HCEC 1CT (cell line): ENCODE data around the gene KRT7.

ENCODE experiments used
- DNase-seq: peaks from one replicate; pipeline ENCODE4 v3.0.0-alpha.2; 2017

KRT7 gene

DNA sequence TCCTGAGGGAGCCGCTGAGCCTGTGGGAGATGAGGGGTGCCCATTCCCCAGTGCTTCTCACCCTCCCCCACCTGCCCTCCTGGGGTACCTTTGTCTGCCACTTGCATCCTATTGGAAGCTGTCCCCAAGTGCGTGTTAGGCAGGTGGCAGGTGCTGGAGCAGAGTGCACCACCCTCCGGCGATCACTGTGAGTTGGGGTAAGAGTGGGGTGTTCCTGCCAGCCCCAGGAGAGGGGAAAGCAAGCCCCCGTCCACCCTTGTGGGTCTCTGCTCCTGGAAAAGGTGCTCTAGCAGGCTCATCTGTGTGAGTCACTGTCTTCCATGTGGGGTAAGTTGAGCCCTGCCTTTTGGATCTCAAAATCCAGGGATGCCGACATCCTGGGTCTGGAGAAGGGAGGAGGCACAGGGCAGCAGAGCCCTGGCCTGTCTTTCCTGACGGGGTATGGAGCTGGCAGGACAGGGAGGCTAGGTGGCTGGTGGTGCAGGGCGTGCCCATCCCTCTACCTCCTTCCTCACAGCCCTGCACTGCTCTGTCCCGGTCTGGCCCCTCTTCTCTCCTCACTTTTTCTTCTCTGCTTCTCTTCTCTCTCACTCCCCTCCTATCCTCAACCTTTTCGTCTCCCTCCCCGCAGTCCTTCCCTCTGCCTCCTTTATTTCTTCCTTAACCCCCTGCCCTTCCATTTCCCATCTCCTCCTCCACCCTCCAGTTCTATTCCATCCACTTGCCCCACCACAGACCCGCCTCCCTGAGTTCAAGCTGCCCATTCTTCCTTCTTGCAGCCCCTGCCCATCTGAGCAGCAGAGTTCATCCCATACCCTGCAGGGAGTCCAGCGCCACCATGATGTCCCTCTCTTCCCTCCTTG, 20.1 kb upstream of the KRT7 start:
- DNase-seq, result no peak

DNA sequence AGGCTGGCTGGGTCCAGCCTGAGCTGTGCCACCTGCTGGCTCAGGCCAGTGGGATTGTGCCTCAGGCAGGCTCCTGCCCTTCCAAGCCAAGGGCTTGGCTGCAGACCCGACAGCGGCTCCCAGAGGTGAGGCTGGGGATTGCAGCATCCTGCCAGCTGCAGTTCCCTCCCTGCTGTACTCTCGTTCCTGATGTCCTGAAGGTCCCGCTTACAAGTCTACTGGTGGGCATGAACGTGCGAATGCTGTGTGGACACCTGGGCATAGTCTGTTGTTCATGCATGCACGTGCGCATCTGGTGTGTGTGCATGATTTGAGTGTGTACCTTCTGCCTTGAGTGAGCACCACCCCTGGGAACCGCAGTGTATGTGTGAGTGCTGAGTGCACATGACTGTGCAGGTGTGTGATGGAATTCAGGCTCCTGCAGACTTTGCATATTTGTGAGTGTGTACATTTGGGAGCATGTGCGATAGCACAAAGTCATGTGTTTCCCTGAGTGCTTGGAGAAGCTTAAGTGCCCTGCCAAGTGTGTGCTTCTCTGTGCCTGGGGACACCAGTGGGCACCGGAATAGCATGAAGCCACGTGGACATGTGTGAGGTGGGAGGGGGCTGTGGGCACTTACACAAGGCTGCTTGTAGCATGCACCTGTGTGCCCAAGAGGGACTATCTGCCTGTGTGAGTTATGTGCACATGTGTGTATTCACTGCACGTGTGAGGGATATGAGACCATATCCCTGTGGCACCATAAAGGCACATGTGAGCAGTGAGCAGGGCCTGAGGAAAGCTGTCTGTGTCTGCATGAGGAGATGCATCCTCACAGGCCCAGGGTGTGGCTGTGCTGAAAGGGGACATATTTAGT, 19.3 kb upstream of the KRT7 start:
- DNase-seq, result peak; percentile 70

DNA sequence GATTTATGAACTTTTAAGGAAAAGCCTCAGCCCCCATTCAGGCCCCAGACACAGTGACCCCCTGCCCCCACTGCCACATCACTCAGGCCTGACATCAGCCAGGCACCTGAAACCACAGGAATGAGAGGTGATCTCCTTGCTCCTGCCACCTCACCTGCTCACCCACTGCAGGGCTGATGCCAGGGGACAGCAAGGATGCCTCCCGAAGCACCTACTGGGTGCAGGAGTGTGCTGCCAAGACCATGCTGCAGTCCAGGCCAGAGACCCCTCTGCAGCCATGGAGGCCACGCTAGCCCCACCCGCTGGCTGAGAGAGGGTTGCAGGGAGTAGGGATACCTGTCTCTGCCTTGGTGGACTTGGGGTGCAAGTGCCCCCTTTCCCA, 18.6 kb upstream of the KRT7 start:
- DNase-seq, result no peak

- peak; percentile 44 for DNase-seq
Observed at GRCh38 chr12:52215587-52216031, 17.4 kb upstream of the KRT7 start.

GRCh38 chr12:52216100-52216499, 16.9 kb upstream of the KRT7 start:
- no peak for DNase-seq

DNA sequence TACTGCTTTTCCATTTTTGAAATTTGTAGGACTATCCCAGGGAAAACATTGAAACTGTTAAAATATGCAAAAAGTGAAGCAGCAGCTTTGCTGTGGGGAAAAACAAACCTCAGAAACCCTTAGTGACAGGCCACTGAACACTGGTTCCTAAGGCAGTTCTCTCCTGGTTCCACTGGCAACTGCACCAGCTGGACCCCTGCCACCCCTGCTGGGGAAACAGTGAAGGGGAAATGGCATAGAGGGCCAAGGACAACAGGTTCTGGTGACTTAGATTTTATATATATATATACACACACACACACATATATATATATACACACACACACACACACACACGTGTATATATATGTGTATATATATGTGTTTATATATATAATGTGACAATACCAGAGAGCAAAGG, 16.2 kb upstream of the KRT7 start:
- DNase-seq, result no peak

DNA sequence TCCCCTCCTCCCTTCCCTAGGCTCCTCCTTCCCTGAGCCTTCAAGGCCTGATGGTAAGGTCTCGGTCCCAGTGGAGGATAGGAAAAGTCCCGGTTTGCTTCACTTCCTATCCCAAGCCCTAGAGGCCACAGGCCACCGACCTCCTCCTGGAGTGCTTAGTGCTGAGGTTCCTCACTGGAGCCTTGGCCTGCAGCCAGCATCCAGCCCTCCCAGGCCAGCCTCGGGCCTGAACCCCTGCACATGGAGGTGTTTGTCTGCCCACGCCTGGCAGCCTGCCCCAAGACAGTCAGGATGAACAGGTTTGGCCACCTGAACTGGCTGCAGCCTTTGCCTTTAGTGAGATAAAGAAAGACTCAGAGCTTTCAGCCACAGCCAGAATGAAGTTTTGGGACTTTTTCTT, 15.8 kb upstream of the KRT7 start:
- DNase-seq, result no peak

- no peak for DNase-seq
Observed at GRCh38 chr12:52218001-52218400, 15.0 kb upstream of the KRT7 start.

GRCh38 chr12:52220477-52220876, 12.6 kb upstream of the KRT7 start:
- no peak for DNase-seq

DNA sequence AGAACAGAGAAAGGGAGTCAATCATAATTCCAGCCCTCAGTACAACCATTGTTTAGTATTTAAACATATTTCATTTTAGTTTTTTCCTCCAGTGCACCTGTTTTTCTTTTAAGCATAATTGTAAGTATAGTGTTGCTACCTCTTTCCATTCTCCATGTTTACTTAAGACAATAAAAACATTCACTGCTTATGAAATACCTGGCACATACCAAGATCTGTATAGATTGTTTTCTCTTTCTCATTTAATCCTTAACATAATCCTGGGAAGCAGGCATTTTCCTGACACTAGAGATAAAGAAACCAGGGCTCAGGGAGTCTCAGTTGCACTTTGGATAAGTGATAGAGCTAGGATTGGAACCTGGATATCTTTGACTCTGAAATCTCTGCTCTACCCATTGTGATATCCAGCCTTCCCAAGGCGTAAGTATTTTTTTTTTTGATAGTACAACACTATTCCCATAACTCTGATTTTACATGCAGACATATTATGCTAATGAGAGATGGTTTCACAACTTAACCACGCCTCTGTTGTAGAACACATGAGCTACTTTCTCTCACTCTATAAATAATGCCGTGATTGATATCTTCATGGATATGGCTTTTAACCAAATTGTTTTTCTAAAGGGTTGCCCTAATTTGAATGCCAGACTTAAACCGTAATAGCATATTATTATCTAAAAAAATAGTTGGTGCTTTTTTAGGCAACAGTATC, 11.8 kb upstream of the KRT7 start:
- DNase-seq, result no peak

GRCh38 chr12:52221912-52222457, 11.1 kb upstream of the KRT7 start:
- peak; percentile 60 for DNase-seq

DNA sequence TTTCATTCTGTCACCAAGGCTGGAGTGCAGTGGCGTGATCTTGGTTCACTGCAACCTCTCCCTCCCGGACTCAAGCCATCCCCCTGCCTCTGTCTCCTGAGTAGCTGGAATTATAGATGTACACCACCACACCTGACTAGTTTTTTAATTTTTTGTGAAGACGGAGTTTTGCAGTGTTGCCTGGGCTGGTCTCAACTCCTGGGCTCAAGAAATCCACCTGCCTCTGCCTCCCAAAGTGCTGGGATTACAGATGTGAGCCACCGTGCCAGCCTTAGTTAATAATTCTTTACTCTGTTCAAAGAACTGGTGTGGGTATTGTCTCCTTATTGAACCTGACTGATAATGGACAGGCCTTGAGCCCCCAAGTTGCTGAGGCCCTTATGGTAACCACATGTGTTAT, 10.4 kb upstream of the KRT7 start:
- no peak for DNase-seq

GRCh38 chr12:52223406-52224039, 9.5 kb upstream of the KRT7 start:
- peak; percentile 46 for DNase-seq

DNA sequence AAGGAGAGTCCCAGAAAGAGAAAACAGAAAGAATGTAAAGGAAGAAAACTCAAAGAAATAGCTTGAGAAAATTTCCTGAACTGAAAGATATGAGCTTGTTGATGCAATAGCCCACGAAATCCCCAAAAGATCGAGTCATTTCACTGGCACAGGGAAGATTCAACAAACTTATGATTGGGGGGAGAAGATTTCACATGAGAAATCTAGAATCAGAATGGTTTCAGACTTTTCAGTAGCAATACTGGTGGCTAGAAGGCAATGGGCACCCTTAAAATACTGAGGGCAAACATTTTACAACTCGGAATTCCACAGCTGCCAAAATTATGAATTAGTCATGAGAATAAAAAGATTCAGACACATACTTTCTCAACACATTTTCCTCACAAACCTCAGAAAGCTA, 8.9 kb upstream of the KRT7 start:
- DNase-seq, result peak; percentile 28

GRCh38 chr12:52225752-52226151, 7.3 kb upstream of the KRT7 start:
- no peak for DNase-seq

DNA sequence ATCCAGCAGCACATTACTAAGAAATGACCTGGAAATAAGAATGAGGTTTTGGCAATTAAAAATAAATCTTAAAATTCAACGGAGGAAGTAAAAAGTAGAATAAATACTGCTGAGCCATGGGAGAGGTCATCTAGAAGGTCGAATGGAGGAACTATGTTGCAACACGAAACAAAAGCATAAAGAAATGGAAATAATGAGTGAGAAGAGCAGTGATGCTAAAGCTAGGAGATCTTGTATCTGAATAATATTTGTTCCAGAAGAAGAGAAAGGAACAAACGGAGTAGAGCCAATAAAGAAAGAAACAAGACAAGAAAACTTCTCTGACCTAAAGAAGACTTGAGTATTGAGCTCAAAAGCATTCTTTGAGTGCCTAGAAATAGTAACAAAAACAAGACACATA, 6.6 kb upstream of the KRT7 start:
- DNase-seq, result no peak

DNA sequence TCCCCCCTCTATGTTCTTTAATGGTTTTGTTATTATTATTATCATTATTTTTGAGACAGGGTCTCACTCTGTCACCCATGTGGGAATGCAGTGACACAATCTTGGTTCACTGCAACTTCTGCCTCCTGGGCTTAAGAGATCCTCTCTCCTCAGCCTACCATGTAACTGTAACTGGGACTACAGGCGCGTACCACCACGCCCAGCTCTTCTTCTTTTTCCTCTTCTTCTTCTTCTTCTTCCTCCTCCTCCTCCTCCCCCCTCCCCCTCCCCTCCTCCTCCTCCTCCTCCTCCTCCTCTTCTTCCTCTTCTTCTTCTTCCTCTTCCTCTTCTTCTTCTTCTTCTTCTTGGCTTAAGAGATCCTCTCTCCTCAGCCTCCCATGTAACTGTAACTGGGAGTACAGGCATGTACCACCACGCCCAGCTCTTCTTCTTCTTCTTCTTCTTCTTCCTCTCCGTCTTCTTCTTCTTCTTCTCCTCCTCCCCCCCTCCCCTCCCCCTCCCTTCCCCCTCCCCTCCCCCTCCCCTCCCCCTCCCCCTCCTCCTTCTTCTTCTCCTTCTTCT, 5.4 kb upstream of the KRT7 start:
- no peak for DNase-seq

- DNase-seq, result no peak
Observed at GRCh38 chr12:52228366-52228765, 4.7 kb upstream of the KRT7 start.

GRCh38 chr12:52228931-52229330, 4.1 kb upstream of the KRT7 start:
- DNase-seq, result no peak

GRCh38 chr12:52229836-52230343, 3.2 kb upstream of the KRT7 start:
- no peak for DNase-seq

DNA sequence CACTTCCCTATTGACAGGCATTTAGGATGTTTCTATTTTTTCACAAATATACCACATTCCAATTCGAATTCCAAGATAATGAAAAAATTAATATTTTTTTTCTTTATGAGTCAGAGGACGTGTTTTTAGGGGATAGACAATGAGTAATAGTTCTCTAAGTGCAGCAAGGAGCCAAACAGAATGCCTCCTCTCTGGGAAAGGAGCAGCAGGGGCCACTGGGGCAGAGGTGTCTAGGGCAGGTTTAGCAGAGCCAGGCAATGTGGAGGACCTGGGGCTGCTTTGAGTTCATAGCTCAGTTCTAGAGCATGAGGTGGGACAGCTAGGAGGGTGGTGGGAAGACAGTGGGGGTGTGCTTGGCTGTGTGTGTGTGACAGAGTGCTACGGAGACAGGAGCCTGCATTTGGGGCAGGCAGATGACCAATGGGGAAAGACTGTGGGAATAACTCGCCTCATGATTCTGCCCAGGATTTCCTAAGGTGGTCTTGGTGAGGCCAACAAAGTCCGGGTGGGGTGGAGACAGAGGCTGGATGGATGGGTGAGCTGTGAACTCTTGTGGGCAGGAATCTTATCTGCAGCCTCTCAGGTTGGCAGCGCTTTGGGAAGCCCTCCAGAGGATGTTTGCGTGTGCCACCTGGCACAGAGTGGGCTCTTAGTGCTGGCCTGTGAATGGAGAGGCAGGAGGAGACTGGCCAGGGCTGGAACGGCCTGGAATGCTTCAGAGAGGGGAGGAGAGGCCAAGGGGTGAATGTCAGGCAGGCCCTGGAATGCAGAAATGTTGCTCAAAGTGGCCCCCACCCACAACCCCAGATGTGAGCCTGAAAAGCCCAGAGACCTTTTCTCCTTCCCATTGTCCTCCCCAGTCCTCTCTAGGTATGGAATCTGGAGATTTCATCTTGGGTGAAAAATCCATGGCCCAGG, 2.4 kb upstream of the KRT7 start:
- peak; percentile 92 for DNase-seq
